ENCODE data around the gene TEX14. TPM values are rescaled to one million over a fixed set of nuclear protein-coding genes. Genes with fewer than 3 reads are reported as not detected.

The TEX14 gene
- total and polyA plus RNA-seq, 2 donors (not counting 1 experiment from before 2014, with no cell fraction given) = under 0.01 to 0.03 TPM

DNA sequence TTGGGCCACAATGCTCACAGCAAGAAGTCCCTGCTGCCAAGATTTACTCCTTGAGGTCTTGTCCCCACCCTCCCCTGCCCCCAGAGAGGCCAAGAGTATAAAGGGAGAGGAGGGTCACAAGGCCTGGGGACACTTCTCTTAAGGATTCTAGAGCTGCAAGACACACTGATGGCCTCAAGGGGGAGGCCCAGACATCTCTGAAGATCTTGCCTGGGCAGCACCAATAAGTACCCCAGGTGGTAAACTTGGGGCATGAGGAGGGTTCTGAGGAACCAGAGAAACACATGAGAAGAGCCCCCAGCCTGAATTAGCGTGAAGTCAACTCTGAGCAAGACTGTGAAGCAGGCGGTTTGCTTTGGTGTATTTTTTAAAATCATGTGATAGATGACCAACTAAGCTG lies 150.6 kb downstream of the TEX14 start:
- peaks cover 13% of the 10 kb centered on the region for H3K27me3 ChIP-seq (ENCODE audit: control insufficient read depth, insufficient read depth, low read length)
- no peak overlapping the region for H2AFZ ChIP-seq (ENCODE audit: low read length)
- H3K79me2 ChIP-seq (ENCODE audit: control insufficient read depth, insufficient read depth, low read length) = no peaks in the 10 kb centered on the region
- no peak overlapping the region for H3K4me3 ChIP-seq (replicated peaks in 1 of 4; ENCODE audit: control extremely low read depth in 1 of 4, insufficient read depth in 1 of 4, low read depth in 3 of 4, low read length in 4 of 4)
- TF ChIP-seq EZH2 (IDR thresholded peaks at IDR 0.05; ENCODE audit: low read length, missing control alignments) = no peak
- TF ChIP-seq, protein P1, sequence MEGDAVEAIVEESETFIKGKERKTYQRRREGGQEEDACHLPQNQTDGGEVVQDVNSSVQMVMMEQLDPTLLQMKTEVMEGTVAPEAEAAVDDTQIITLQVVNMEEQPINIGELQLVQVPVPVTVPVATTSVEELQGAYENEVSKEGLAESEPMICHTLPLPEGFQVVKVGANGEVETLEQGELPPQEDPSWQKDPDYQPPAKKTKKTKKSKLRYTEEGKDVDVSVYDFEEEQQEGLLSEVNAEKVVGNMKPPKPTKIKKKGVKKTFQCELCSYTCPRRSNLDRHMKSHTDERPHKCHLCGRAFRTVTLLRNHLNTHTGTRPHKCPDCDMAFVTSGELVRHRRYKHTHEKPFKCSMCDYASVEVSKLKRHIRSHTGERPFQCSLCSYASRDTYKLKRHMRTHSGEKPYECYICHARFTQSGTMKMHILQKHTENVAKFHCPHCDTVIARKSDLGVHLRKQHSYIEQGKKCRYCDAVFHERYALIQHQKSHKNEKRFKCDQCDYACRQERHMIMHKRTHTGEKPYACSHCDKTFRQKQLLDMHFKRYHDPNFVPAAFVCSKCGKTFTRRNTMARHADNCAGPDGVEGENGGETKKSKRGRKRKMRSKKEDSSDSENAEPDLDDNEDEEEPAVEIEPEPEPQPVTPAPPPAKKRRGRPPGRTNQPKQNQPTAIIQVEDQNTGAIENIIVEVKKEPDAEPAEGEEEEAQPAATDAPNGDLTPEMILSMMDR (conservative IDR thresholded peaks at IDR 0.05 in 1 of 2, IDR thresholded peaks at IDR 0.05 in 1 of 2; ENCODE audit: low read depth in 1 of 2, low read length in 2 of 2) = peak; percentile 19 to 33
- no peak overlapping the region for H3K4me2 ChIP-seq (ENCODE audit: extremely low read depth, insufficient read depth, low read length)
- no peaks in the 10 kb centered on the region for H4K20me1 ChIP-seq (ENCODE audit: control insufficient read depth, extremely low read depth, insufficient read depth, low read length)
- H3K9ac ChIP-seq (ENCODE audit: insufficient read depth, low read length) = no peak overlapping the region
- no peaks in the 10 kb centered on the region for H3K9me3 ChIP-seq (ENCODE audit: control insufficient read depth, insufficient read depth, low read depth, low read length)
- DNase-seq (ENCODE audit: low read depth in 2 of 2) = no peak
- no peaks in the 10 kb centered on the region for H3K4me1 ChIP-seq (ENCODE audit: control insufficient read depth, extremely low read depth, insufficient read depth, low read length)
- no peak overlapping the region for H3K27ac ChIP-seq (ENCODE audit: insufficient read depth, low read length)
- no peaks in the 10 kb centered on the region for H3K36me3 ChIP-seq (ENCODE audit: control insufficient read depth, insufficient read depth, low read length)

DNA sequence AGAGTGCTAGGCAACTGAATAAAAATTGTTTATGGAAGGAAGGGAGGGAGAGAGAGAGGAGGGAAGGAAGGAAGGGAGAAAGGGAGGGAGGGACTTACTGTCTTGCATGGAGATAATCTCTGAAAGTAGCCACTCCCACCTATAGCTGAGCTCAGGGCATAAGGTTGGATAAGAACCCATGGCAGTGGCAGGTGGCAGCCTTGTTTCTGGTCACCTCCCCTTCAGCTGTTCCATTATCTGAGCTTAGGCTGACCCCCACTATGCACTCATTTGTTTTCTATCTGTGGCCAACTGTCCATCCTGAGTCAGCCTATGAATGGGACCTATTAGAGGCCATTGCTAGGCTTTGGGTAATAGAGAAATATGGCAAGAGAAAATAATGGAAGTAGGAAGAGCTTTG lies 152.1 kb downstream of the TEX14 start:
- DNase-seq (ENCODE audit: low read depth in 2 of 2) = no peak
- H3K79me2 ChIP-seq (ENCODE audit: control insufficient read depth, insufficient read depth, low read length) = no peaks in the 10 kb centered on the region
- no peaks in the 10 kb centered on the region for H3K9me3 ChIP-seq (ENCODE audit: control insufficient read depth, insufficient read depth, low read depth, low read length)
- TF ChIP-seq EZH2 (IDR thresholded peaks at IDR 0.05; ENCODE audit: low read length, missing control alignments) = no peak
- peaks cover 13% of the 10 kb centered on the region for H3K27me3 ChIP-seq (ENCODE audit: control insufficient read depth, insufficient read depth, low read length)
- H3K4me2 ChIP-seq (ENCODE audit: extremely low read depth, insufficient read depth, low read length) = no peak overlapping the region
- no peaks in the 10 kb centered on the region for H3K36me3 ChIP-seq (ENCODE audit: control insufficient read depth, insufficient read depth, low read length)
- H3K9ac ChIP-seq (ENCODE audit: insufficient read depth, low read length) = no peak overlapping the region
- H4K20me1 ChIP-seq (ENCODE audit: control insufficient read depth, extremely low read depth, insufficient read depth, low read length) = no peaks in the 10 kb centered on the region
- peaks cover 8% of the 10 kb centered on the region for H3K4me1 ChIP-seq (ENCODE audit: control insufficient read depth, extremely low read depth, insufficient read depth, low read length)
- H2AFZ ChIP-seq (ENCODE audit: low read length) = no peak overlapping the region
- no peak overlapping the region for H3K27ac ChIP-seq (ENCODE audit: insufficient read depth, low read length)
- no peak overlapping the region for H3K4me3 ChIP-seq (replicated peaks in 1 of 4; ENCODE audit: control extremely low read depth in 1 of 4, insufficient read depth in 1 of 4, low read depth in 3 of 4, low read length in 4 of 4)

DNA sequence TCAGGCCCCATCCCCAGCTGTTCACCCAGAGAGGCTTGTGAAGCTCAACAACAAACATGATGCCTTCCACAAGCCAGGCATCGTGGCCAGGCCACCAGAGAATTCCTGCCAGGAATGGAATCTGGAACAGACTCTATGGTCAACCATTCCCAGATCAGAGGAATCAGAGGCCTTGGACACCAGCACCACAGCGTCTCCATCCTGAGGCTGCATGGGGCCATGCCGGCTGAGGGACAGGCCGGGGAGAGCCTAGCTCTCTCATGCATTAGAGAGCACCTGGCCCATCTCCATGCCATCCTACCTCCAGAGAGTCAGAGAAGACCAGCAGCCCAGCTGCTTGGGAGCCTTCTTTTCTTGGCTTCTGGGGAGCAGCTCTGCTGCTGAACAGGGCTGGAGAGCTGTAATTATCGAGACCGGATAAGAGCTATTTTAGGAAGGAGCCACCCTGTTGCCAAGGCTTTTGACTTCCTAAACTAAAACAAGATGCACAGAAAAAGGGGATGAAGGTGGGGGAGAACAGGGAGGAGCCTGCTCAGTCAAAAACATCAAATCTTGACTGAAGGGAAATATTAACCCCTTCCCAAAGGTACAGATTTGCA lies 152.9 kb downstream of the TEX14 start:
- no peaks in the 10 kb centered on the region for H3K79me2 ChIP-seq (ENCODE audit: control insufficient read depth, insufficient read depth, low read length)
- no peak overlapping the region for H3K4me2 ChIP-seq (ENCODE audit: extremely low read depth, insufficient read depth, low read length)
- peaks cover 13% of the 10 kb centered on the region for H3K27me3 ChIP-seq (ENCODE audit: control insufficient read depth, insufficient read depth, low read length)
- no peak overlapping the region for H2AFZ ChIP-seq (ENCODE audit: low read length)
- peaks cover 10% of the 10 kb centered on the region for H3K4me1 ChIP-seq (ENCODE audit: control insufficient read depth, extremely low read depth, insufficient read depth, low read length)
- H4K20me1 ChIP-seq (ENCODE audit: control insufficient read depth, extremely low read depth, insufficient read depth, low read length) = no peaks in the 10 kb centered on the region
- no peak overlapping the region for H3K9ac ChIP-seq (ENCODE audit: insufficient read depth, low read length)
- H3K4me3 ChIP-seq (replicated peaks in 1 of 4; ENCODE audit: control extremely low read depth in 1 of 4, insufficient read depth in 1 of 4, low read depth in 3 of 4, low read length in 4 of 4) = no peak overlapping the region
- TF ChIP-seq, protein P1 (conservative IDR thresholded peaks at IDR 0.05 in 1 of 2, IDR thresholded peaks at IDR 0.05 in 1 of 2; ENCODE audit: low read depth in 1 of 2, low read length in 2 of 2) = no peak
- TF ChIP-seq EZH2 (IDR thresholded peaks at IDR 0.05; ENCODE audit: low read length, missing control alignments) = no peak
- no peak overlapping the region for H3K27ac ChIP-seq (ENCODE audit: insufficient read depth, low read length)
- no peaks in the 10 kb centered on the region for H3K9me3 ChIP-seq (ENCODE audit: control insufficient read depth, insufficient read depth, low read depth, low read length)
- no peaks in the 10 kb centered on the region for H3K36me3 ChIP-seq (ENCODE audit: control insufficient read depth, insufficient read depth, low read length)
- no peak for DNase-seq (ENCODE audit: low read depth in 2 of 2)

Measured in fibroblast of lung (primary cell).